ENCODE results near the gene NUDT8. TPM values are rescaled to one million over a fixed set of nuclear protein-coding genes. Genes with fewer than 3 reads are reported as not detected.

Gene NUDT8
- total and polyA plus RNA-seq, 10 of the 15 experiments (the other 5 are each of a cell fraction or from before 2014, with no cell fraction given) = 0.32 to 18.2 (median 9.8) TPM

- TF ChIP-seq ZNF217 (IDR thresholded peaks at IDR 0.05) (no peak), TARDBP (IDR thresholded peaks at IDR 0.05; ENCODE audit: borderline replicate concordance) (no peak), NR2C1 (IDR thresholded peaks at IDR 0.05) (no peak)
Observed at GRCh38 chr11:67613960-67614715, 15.6 kb downstream of the NUDT8 start (continued).

DNA sequence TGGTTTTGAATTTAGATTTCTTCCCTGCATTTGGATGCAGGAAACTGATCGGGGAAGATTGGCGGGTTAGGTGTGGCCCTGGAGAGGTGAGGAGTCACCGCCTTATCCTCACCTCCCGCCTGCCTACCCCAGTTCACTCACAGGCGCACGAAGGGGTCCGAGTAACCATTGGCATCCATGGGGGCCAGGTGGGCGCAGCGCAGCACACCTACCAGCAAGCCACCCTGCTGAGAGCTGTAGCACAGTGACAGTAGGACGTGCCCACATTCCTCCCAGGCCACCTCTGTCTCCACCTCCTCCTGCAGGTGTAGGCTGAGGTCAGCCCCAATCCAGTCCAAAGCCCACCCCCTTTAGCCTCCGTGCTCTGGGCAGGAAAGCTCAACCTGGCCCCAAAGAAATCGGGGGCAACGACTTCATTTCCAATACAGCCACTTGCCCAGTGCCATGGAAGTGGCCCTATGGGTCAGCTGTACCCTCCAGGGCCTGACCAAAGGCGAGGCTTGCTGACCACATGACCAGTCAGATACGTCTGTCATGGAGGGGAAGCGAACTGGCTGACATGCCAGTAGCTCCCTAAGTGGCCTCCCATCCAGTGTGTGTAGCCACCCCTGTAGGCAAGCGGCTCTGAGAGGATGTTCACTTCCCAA, 16.3 kb downstream of the NUDT8 start:
- FAIRE-seq (no peak), DNase-seq (ENCODE audit: low read depth, low spot score) (no peak), ATAC-seq (no peak)
- H3K9me3 ChIP-seq (replicated peaks; ENCODE audit: control insufficient read depth, insufficient read depth, low read length) = no peaks in the 10 kb centered on the region
- peak overlapping the region; percentile 76 for H3K9ac ChIP-seq (ENCODE audit: control insufficient read depth, insufficient read depth, low read length)
- ChIA-PET RAD21 (ENCODE audit: unreplicated experiment) (interaction anchor here (0.6 to 2.9 kb wide), 8 partner anchors 13 to 53 kb away, joined by 3 to 26 read pairs (median 5); partner anchors contain the start of genes GSTP1 and NUDT8), POLR2A (interaction anchor here (1.1 to 3.5 kb wide), 8 partner anchors 13 to 260 kb away, joined by 3 to 25 read pairs (median 6); partner anchors contain the start of genes ACY3, GSTP1, NUDT8 and POLD4), SMC1A (ENCODE audit: uncharacterized antibody, unreplicated experiment) (interaction anchor here (1.1 to 3.4 kb wide), 8 partner anchors 11 to 53 kb away, joined by 3 to 15 read pairs (median 6); partner anchors contain the start of genes GSTP1 and NUDT8), CTCF (interaction anchor here (0.7 to 6.0 kb wide), 10 partner anchors 13 to 148 kb away, joined by 3 to 71 read pairs (median 8); partner anchors contain the start of genes ACY3, GSTP1 and NUDT8)
- peak overlapping the region; percentile 89 for H2AFZ ChIP-seq (ENCODE audit: control insufficient read depth, low read depth, low read length)
- H3K4me1 ChIP-seq (ENCODE audit: control insufficient read depth, insufficient read depth, low read length) = peaks cover 23% of the 10 kb centered on the region
- H3K36me3 ChIP-seq (ENCODE audit: control insufficient read depth in 2 of 2, insufficient read depth in 2 of 2, low read length in 1 of 2) = peaks cover 10 to 22% of the 10 kb centered on the region in 2 experiments; a peak in 3 of 4 replicates
- no peaks in the 10 kb centered on the region for H3K27me3 ChIP-seq (replicated peaks in 1 of 2; ENCODE audit: control insufficient read depth in 2 of 2, insufficient read depth in 2 of 2, low read length in 1 of 2)
- intact Hi-C loops (cut with micrococcal nuclease; ENCODE audit: unreplicated experiment) = loop anchor here (5.0 kb wide), 1 partner anchor 41 kb away; no protein-coding TSS in a partner anchor
- in situ Hi-C loops (cut with MboI) = no loop called here
- no peaks in the 10 kb centered on the region for H4K20me1 ChIP-seq (ENCODE audit: control insufficient read depth, insufficient read depth)
- no TSS peak for BruUV-seq (replicated peaks)
- peak overlapping the region; percentile 69 for H3K4me2 ChIP-seq (ENCODE audit: control insufficient read depth, insufficient read depth)
- H3K4me3 ChIP-seq = no peak overlapping the region
- H3K27ac ChIP-seq (ENCODE audit: control insufficient read depth, insufficient read depth) = peak overlapping the region; percentile 97
- WGBS (ENCODE audit: insufficient coverage, insufficient replicate concordance, low lambda C conversion rate, missing lambda C conversion rate) = 60% methylated on average over 17 of the region's 17 CpGs
- peaks cover under 1% of the 10 kb centered on the region for H3K79me2 ChIP-seq (ENCODE audit: control insufficient read depth, insufficient read depth, low read length)
- TF ChIP-seq, protein P1, sequence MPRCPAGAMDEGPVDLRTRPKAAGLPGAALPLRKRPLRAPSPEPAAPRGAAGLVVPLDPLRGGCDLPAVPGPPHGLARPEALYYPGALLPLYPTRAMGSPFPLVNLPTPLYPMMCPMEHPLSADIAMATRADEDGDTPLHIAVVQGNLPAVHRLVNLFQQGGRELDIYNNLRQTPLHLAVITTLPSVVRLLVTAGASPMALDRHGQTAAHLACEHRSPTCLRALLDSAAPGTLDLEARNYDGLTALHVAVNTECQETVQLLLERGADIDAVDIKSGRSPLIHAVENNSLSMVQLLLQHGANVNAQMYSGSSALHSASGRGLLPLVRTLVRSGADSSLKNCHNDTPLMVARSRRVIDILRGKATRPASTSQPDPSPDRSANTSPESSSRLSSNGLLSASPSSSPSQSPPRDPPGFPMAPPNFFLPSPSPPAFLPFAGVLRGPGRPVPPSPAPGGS (IDR thresholded peaks at IDR 0.05; ENCODE audit: borderline replicate concordance, insufficient read depth, low read depth, low read length, poor library complexity, severe bottlenecking) = no peak
- TF ChIP-seq LARP7 (IDR thresholded peaks at IDR 0.05) (peak; percentile 75), BACH1 (IDR thresholded peaks at IDR 0.05; ENCODE audit: borderline replicate concordance) (no peak), ZNF217 (IDR thresholded peaks at IDR 0.05) (no peak; the same call in 1 of the 2 replicates), RAD51 (IDR thresholded peaks at IDR 0.05) (peak; percentile 31; the same call in 1 of the 2 replicates), SUZ12 (IDR thresholded peaks at IDR 0.05; ENCODE audit: unreplicated experiment) (no peak), SP1 (IDR thresholded peaks at IDR 0.05; ENCODE audit: low read depth, low read length) (no peak), RUNX3 (IDR thresholded peaks at IDR 0.05; ENCODE audit: low read length) (no peak), ATF3 (IDR thresholded peaks at IDR 0.05; ENCODE audit: borderline replicate concordance, extremely low read depth, low read depth, low read length) (no peak), NR2F1 (conservative IDR thresholded peaks at IDR 0.05) (no peak), POLR2A (IDR thresholded peaks at IDR 0.05; ENCODE audit: low read depth, low read length) (no peak), SIX5 (IDR thresholded peaks at IDR 0.05; ENCODE audit: low read depth, low read length, severe bottlenecking) (no peak), HDGF (IDR thresholded peaks at IDR 0.05) (0 out of 2 replicates have a peak, but pooled peaks have one; percentile 56), NFYB (IDR thresholded peaks at IDR 0.05; ENCODE audit: insufficient read depth, low read depth, low read length) (no peak), SIN3A (IDR thresholded peaks at IDR 0.05; ENCODE audit: low read depth, low read length) (no peak), POLR2AphosphoS5 (IDR thresholded peaks at IDR 0.05; ENCODE audit: low read length) (no peak), ELK1 (IDR thresholded peaks at IDR 0.05; ENCODE audit: low read depth, low read length) (0 out of 2 replicates have a peak, but pooled peaks have one; percentile 1), EZH2 (IDR thresholded peaks at IDR 0.05; ENCODE audit: borderline replicate concordance, control insufficient read depth, low read depth, low read length) (no peak)
